Measurements from ENCODE around the gene ADAM10. TPM values are rescaled to one million over a fixed set of nuclear protein-coding genes. Genes with fewer than 3 reads are reported as not detected.

Gene ADAM10
- total RNA-seq, 3 donors from 2014 or later, result 53.8 to 113 (median 78.3) TPM

DNA sequence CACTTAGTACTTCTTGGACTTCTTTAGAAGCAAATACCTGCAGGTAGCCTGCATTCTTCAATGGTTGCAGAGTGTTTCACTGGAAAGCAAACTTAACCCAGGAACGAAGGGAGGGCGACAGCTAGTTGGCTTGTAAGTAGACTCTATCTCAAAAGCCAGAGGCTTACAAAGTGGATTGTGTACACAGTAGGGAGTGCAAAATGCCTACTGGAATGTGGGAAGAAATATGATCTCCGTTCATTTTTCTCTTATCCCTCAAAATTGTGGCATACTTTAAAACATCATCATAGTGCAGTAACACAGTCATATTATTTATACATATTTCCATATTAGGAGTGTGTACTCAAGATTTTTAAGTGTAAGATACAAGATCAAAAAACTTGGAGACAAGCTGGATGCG lies 162.0 kb downstream of the ADAM10 start:
- intact Hi-C loops (cut with DNase I; ENCODE audit: low total_unique reads), result no loop called here
- Histone ChIP-seq H3K4me3 (no peak overlapping the region), H3K9me3 (no peaks in the 10 kb centered on the region), H3K27me3 (no peaks in the 10 kb centered on the region), H3K4me1 (no peaks in the 10 kb centered on the region), H3K27ac (no peak overlapping the region), H3K36me3 (no peaks in the 10 kb centered on the region)
- TF ChIP-seq POLR2A (IDR thresholded peaks at IDR 0.05), result no peak
- TF ChIP-seq POLR2AphosphoS5 (IDR thresholded peaks at IDR 0.05), result no peak
- TF ChIP-seq, protein P1, sequence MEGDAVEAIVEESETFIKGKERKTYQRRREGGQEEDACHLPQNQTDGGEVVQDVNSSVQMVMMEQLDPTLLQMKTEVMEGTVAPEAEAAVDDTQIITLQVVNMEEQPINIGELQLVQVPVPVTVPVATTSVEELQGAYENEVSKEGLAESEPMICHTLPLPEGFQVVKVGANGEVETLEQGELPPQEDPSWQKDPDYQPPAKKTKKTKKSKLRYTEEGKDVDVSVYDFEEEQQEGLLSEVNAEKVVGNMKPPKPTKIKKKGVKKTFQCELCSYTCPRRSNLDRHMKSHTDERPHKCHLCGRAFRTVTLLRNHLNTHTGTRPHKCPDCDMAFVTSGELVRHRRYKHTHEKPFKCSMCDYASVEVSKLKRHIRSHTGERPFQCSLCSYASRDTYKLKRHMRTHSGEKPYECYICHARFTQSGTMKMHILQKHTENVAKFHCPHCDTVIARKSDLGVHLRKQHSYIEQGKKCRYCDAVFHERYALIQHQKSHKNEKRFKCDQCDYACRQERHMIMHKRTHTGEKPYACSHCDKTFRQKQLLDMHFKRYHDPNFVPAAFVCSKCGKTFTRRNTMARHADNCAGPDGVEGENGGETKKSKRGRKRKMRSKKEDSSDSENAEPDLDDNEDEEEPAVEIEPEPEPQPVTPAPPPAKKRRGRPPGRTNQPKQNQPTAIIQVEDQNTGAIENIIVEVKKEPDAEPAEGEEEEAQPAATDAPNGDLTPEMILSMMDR (IDR thresholded peaks at IDR 0.05), result no peak
- DNase-seq (ENCODE audit: low spot score in 2 of 2), result no peak

DNA sequence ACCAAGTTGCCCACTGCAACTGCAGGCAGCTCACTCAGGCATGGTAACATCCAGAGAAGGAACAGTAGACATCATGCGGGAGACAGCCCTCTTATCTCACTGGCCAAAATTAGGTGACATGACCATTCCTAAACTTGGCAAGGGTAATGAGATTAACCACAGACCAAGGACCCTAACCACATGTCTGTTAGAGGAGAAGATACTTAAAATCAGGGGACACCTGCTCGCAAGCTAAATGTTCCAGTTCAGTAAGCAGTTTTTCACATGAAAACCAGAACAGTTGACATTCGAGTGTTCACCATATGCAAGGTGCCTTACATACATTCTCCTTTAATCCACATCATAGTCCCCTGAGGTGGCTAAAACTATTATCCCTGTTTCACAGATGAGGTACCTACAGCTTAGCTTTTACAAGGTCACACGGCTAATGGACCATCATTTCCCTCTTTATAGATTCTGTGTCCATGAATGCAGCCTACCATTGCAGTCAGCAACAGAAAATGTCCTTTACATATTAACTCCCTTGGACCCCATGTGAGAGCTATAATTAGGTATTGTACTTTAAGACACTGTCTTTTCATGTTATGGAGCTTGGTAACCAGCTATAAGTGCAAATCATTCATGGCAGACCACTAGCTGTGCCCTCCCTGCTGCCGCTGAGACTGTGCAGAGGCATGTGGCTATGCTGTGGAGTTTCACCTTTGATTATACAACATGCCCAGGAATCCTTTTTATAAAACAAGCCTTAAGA lies 163.6 kb downstream of the ADAM10 start:
- Histone ChIP-seq H3K27ac (no peak overlapping the region), H3K4me1 (no peaks in the 10 kb centered on the region), H3K36me3 (no peaks in the 10 kb centered on the region), H3K9me3 (no peaks in the 10 kb centered on the region), H3K27me3 (no peaks in the 10 kb centered on the region), H3K4me3 (no peak overlapping the region)
- intact Hi-C loops (cut with DNase I; ENCODE audit: low total_unique reads), result no loop called here
- no peak for TF ChIP-seq POLR2AphosphoS5 (IDR thresholded peaks at IDR 0.05)
- no peak for TF ChIP-seq POLR2A (IDR thresholded peaks at IDR 0.05)
- no peak for DNase-seq (ENCODE audit: low spot score in 2 of 2)

DNA sequence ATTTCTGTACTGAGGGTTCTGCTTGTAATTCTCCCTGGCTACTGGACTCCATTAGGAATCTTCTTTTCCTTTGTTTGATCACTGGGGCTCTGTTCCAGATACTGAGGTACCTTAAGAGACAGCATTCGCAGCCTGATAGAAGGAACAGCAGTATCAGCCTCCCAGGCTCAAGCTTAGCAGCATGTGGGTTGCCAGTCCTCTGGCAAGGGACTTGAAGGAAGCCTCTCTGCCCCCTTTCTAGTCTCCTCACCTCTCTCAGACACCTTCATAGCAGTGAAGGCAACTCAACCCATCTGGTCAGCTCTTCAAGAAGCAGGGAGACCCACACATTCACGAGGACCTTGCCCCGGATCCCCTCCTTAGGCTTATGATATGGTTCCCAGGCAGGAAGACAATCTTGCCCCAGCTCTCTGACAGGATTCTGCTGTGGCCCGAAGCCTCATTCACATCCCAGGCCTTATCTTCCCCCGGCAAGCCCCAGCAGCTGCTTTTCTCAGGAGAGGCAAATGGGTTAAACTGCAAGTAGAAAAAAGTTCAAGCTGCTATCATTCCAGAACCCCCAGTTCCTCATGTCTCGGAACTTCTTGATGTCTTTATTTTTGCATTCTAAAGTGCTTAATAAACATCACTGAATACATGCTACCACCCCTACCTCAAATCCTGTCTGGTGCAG lies 164.6 kb downstream of the ADAM10 start:
- Histone ChIP-seq H3K27ac (no peak overlapping the region), H3K4me3 (no peak overlapping the region), H3K9me3 (no peaks in the 10 kb centered on the region), H3K27me3 (no peaks in the 10 kb centered on the region), H3K4me1 (no peaks in the 10 kb centered on the region), H3K36me3 (no peaks in the 10 kb centered on the region)
- intact Hi-C loops (cut with DNase I; ENCODE audit: low total_unique reads), result no loop called here
- DNase-seq (ENCODE audit: low spot score in 2 of 2), result no peak
- TF ChIP-seq, protein P1 (IDR thresholded peaks at IDR 0.05), result no peak
- TF ChIP-seq POLR2A (IDR thresholded peaks at IDR 0.05), result no peak
- no peak for TF ChIP-seq POLR2AphosphoS5 (IDR thresholded peaks at IDR 0.05)

DNA sequence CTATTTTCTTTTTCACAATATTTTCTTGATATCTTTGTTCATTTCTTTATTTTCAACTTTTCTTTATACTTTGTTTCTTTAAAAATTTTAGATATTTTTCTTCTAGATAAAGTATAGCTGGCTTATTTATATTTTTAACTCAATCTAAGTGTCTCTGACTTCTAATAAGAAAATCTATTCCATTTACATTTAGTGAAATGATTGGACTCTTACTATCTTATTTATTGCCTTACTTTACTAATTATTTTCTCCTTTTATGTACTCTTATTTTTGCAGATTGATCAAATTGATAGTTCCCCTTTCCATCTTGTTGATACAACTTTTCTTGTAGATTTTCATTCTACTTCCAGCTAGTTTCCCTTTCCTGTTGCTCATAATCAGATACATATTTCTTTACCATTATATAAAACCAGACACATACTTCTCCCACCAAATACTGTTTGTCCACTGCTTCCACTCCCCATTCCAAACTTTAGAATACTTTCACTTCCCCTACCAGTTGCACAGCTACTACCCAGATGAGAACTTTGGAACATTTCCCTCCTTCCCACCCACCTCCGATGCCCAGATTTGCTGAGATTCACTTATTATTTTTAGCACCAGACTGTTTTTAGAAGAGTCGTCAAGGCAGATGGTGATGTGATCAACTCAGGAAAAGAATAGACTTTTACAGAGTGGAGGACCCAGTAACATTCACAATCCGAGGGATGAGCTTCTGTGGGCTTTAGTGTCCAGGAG lies 166.2 kb downstream of the ADAM10 start:
- intact Hi-C loops (cut with DNase I; ENCODE audit: low total_unique reads), result no loop called here
- H3K4me1 ChIP-seq, result no peaks in the 10 kb centered on the region
- H3K27me3 ChIP-seq, result no peaks in the 10 kb centered on the region
- TF ChIP-seq POLR2AphosphoS5 (IDR thresholded peaks at IDR 0.05), result no peak
- TF ChIP-seq, protein P1 (IDR thresholded peaks at IDR 0.05), result no peak
- no peak for TF ChIP-seq POLR2A (IDR thresholded peaks at IDR 0.05)
- no peaks in the 10 kb centered on the region for H3K9me3 ChIP-seq
- DNase-seq (ENCODE audit: low spot score in 2 of 2), result no peak
- no peak overlapping the region for H3K27ac ChIP-seq
- no peaks in the 10 kb centered on the region for H3K36me3 ChIP-seq
- H3K4me3 ChIP-seq, result no peak overlapping the region

DNA sequence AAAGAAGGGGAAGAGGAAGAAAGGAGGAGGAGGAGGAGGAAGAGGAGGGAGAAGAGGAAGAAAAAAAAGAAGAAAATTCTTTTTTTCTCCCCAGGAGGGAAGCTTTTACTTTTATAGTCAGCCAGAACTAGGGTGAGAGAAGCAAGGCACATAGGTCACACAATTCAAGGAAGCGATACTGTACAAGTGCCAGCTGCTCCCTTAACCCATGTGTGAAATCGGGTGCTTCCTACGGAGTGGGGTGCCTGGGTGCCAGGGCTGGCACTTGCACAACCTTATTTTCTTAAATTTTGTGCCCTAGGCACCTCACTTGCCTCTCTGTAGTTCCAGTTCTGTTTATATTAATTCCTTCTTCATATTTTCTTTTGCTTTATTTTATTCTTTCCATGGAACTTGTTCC lies 167.3 kb downstream of the ADAM10 start:
- Histone ChIP-seq H3K27me3 (no peaks in the 10 kb centered on the region), H3K4me3 (no peak overlapping the region), H3K4me1 (no peaks in the 10 kb centered on the region), H3K9me3 (no peaks in the 10 kb centered on the region), H3K36me3 (no peaks in the 10 kb centered on the region), H3K27ac (no peak overlapping the region)
- intact Hi-C loops (cut with DNase I; ENCODE audit: low total_unique reads), result no loop called here
- no peak for TF ChIP-seq POLR2A (IDR thresholded peaks at IDR 0.05)
- TF ChIP-seq, protein P1 (IDR thresholded peaks at IDR 0.05), result no peak
- TF ChIP-seq POLR2AphosphoS5 (IDR thresholded peaks at IDR 0.05), result no peak
- no peak for DNase-seq (ENCODE audit: low spot score in 2 of 2)

All from breast epithelium (tissue), 4 donors.